Measurements from ENCODE around the gene DISC1.
A peak's percentile ranks its signal among the peaks of the same experiment; 100 is the strongest.
"Not testable (repeated sequence)": the region's sequence is repeated elsewhere in the genome, so short reads cannot be mapped to it uniquely, and the experiment has no call there.

DISC1 gene

GRCh38 chr1:231936983-231937775 is 310.6 kb downstream of the DISC1 start:
- peak; percentile 77 for DNase-seq

GRCh38 chr1:231938211-231938610 is 311.6 kb downstream of the DISC1 start:
- no peak for DNase-seq

- DNase-seq = no peak
These were observed 312.1 kb downstream of the DISC1 start for GRCh38 chr1:231938711-231939110.

DNA sequence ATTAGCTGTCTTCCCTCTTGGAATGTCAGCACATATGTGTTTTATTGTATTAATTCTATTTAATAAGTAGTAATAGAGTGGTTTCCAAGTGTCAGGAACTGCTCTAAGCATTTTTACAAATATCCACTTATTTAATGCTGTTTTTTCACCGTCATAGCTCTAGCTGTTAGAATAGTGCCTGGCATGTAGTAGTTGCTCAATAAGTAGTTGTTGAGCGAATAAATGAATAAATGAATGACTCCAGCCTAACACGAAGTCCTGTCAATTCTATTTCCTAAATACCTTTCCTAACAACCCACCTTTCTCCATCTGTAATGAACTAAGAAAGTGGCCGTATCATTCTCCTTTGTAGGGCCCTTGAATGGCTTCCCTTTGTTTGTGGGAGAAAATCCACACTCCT is 312.5 kb downstream of the DISC1 start:
- DNase-seq = no peak

- no peak for DNase-seq
These were observed 313.5 kb downstream of the DISC1 start for GRCh38 chr1:231940116-231940515.

- peak; percentile 40 for DNase-seq
These were observed 314.1 kb downstream of the DISC1 start for GRCh38 chr1:231940701-231941100.

DNA sequence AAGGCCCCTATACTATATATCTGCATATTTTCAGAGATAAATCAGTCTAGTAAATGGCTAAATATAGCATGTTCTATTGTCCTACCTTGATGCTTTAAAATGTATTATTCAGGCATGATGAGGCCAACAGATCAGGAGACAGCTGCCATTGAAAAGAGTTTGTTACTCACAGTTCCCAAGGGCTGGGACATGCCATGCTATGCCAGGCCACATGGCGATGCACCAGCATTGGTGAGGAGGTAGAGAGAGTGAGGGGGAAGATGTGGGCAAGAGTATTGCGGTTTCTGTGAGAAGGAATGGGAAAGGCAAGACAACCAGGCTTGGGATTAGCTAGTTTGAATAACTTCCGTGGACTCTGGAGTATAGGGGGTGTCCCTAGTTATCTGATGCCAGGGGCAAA is 316.5 kb downstream of the DISC1 start:
- no peak for DNase-seq

DNA sequence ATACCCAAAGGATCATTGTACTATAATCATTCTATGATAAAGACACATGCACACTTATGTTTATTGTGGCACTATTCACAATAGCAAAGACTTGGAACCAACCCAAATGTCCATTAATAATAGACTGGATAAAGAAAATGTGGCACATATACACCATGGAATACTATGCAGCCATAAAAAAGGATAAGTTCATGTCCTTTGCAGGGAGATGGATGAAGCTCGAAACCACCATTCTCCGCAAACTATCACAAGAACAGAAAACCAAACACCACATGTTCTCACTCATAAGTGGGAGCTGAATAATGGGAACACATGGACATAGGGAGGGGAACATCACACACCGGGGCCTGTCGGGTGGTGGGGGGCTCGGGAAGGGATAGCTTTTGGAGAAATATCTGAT is 321.5 kb downstream of the DISC1 start:
- not testable (repeated sequence) for DNase-seq

DNA sequence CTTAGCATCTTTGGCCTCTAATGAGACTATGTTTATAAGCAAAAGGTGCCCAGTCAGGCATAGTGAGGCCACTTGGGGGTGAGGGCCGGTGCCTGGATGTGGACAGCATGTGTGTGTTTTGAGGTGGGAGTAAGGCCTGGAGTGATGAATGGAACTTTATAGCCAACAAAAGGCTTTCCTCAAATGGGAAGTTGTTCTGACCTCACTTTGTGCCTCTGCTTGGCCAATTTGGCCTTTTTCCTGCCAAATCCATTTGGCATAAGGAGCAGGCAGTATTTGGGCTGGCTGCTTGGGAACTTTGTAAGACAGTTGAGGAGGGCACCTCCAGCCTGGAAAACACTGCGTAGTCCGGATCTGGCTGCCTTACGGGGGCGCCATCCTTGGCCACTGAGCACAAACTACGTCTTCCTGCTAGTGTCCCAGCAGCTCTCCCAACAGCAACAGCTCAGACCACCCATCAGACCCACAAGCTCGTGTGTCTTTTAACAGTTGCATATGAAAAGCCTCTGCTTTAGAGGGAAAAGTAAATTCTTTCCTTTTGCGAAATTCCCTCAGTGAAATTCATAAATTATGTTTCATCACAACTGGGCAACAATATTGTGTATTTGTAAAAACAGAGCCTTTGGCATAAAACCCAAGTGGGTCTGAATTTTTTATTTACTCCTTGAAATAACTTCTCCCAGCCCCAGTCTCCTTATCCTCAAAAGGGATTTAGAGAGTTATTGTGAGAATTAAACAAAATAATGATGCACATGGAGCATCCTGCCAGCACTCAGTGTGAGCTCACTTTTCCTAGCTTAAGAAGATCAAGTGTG is 322.9 kb downstream of the DISC1 start:
- peak; percentile 71 for DNase-seq

DNA sequence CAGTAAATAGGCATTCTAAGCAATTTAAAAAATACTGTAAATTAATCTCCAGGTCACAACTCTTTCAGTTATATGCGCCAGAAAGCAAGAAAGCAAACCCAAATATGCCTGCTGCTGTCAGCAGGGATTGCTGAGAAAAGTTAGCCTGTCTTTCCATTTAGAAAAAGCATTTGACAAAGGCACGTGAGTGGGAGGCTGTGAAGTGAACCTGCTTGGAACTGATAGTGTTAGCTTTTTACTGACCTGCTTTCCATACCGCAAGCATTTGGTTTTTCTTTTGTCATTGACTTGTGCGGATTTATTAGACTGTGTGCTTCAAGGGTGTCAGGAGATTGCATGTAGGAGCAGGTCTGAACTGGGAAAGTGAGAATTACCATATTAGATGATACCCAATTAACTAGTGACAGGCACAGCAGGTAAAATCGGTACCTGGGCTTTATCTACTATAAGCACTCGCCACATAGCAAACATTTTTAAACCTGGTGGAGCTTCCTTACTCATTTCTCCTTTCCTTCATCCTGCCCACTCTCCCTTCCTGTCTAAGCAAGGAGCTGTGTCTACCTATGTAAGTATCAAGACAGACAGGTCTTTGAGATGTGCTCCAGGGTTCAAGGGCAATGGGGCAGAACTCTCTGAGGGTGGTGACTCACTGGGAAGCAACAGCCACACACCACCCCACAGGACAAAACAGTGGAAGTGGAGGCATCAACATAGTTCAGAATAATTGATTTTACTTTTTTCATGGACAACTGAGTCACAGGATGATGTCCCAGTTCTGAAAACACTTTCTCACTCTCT is 323.9 kb downstream of the DISC1 start:
- no peak for DNase-seq

DNA sequence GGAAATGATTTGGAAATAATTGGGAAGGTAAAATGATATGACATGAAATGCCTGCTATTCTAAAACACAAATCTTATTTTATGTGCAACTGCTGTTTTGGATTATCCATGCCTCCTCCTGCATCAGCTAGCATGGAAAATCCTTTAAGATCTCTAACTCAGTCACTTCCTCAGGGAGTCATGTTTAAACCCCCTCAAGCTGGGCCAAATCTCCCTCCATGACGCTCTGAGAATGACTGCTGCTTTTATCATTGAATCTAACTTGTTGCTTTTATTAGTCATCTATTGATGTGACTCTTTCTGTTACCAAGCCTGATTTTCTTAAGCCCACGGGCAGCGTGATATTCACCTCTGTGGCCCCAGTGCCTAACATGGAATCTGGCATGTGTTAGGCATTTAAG is 324.8 kb downstream of the DISC1 start:
- peak; percentile 38 for DNase-seq

GRCh38 chr1:231952154-231952553 is 325.6 kb downstream of the DISC1 start:
- DNase-seq = no peak

DNA sequence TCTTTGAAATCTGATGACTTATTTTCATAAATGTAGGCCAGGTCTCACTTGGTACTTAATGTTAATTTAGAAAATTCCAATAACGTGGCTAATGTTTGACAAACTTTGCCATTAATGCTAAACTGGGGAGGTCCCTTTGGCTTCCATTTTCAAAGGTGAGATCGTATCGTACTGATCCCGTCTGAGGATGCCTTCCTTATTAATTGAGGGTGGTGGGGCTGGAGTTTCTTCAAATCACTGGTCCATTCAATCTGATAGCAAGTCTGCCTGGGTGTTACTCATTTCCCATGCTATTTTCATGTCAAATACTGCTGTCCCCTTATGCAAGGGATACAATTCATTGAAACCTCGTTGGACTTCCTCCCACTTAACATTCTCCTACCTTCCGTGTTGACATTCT is 327.1 kb downstream of the DISC1 start:
- no peak for DNase-seq

DNA sequence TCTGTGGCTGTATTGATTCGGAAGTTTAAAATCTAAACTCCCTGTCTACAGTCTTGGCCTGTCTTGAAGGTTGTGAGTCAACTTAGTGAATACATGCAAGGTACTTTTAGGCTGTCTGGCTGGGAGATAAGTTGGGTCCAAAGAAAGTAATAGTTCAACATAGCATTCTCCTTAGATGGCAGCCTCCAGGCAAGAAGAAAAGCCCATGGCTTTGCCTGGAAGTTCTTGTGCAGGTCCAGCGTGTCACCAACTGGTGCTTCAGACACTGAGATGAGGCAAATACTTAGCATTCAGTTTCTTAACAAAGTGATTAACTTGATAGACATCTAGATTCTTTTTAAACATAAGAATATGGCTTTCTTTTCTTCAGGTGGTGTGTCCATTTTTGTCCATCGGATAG is 328.2 kb downstream of the DISC1 start:
- no peak for DNase-seq

- no peak for DNase-seq
These were observed 330.8 kb downstream of the DISC1 start for GRCh38 chr1:231957359-231957758.

DNA sequence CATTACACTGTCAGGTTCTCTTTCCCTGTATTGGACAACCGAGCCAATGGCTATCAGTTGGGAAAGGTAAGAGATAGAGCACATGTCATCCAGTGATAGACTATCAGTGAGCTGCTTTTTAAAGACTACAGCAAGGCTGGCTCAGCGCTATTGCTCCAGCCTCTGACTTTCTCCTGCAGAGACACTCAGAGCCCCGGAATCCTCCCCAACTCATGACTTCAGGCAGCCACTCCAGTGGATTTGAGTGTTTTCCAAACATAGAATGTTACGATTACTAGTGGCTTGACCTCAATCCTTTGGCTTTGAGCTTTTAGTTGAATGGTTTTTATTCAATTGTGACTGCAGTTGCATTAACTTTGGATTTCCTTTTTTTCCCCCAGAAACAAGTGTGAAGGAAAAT is 331.9 kb downstream of the DISC1 start:
- no peak for DNase-seq

DNA sequence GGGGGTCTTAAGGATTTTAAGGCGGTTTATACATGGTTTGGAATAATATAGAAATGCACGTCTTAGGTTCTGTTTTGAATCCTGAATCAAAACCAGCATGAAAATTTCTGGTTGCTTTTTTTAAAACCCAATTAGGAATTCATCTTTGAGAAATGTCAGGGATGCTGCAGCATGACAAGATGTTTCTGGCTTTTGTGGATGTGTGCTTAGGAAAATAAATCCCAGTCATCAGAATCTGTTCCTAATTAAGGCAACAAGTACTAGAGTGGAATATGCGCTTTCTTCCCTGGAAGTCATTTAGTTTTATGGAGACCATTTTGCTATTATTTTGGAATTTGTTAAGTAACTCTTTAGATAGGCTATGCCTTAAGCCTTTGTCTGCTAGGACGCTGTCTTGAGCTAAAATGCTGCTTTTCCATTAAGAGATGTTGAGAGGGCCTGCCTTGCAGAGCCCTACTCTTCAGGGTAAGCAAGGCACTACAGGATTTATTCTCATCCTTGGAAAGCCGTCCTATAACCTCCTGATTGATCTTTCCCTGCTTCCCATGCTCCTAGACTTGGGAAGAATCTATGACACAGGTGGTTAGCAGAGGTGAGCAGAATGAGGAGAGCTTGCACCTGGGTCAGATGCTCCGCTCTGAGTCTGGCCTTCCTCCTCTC is 332.8 kb downstream of the DISC1 start:
- no peak for DNase-seq

GRCh38 chr1:231961801-231962200 is 335.2 kb downstream of the DISC1 start:
- not testable (repeated sequence) for DNase-seq

- no peak for DNase-seq
These were observed 336.0 kb downstream of the DISC1 start for GRCh38 chr1:231962636-231963035.

DNA sequence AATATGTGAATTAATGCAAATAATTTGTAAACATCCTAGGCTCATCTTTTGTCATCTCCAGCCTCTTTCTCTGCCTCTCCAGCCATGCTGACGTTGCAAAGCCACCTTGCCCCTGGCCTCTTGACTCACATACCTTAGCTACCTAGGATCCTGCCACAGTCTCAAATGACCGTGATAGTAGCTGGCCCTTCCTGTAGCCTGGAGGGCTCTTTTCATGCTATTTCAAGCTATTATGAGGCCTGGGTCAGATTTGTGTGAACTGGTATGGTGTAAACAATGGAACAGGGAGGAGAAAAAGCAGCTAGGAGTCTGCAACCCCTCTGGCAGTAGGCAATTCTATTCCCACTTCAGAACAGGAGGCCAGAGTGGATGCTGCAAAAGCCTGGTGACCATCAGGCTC is 337.7 kb downstream of the DISC1 start:
- no peak for DNase-seq

- no peak for DNase-seq
These were observed 338.4 kb downstream of the DISC1 start for GRCh38 chr1:231964961-231965360.

DNA sequence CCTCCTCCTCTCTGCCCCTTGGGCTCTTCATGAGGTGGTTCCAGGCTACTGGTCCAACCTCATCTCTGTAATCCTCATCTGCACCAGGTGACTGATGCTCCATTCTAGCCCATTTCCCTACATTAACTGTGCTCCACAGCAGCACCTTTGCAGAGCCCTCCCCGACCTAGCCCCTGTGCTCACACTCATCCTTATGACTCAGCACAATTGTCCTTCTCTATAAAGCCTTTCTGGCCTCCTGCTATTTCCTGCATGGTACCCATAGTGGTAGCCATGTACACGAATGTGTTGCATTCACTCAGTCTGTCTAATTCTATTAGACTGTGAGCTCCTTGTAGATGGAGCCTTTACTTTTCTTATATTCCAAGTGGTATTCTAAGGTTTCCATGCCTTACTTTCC is 339.0 kb downstream of the DISC1 start:
- DNase-seq = no peak

GRCh38 chr1:231966983-231967382 is 340.4 kb downstream of the DISC1 start:
- DNase-seq = no peak
